Stimulated activated CD8-positive, alpha-beta memory T cell treated with anti-CD3 and anti-CD28 coated beads, Interleukin-4, amount 100 ng/mL, for 4 hours (primary cell): Measurements from ENCODE around the gene ELF2.
A peak's percentile ranks its signal among the peaks of the same experiment; 100 is the strongest.
"Not testable (repeated sequence)": the region's sequence is repeated elsewhere in the genome, so short reads cannot be mapped to it uniquely, and the experiment has no call there.

Source experiments
- DNase-seq, 2 donors: peaks; one replicate each; pipeline ENCODE4 v3.0.0-alpha.2; 2020; ENCODE audit warnings: low read depth in 2 of 2, low spot score in 1 of 2

The ELF2 gene

DNA sequence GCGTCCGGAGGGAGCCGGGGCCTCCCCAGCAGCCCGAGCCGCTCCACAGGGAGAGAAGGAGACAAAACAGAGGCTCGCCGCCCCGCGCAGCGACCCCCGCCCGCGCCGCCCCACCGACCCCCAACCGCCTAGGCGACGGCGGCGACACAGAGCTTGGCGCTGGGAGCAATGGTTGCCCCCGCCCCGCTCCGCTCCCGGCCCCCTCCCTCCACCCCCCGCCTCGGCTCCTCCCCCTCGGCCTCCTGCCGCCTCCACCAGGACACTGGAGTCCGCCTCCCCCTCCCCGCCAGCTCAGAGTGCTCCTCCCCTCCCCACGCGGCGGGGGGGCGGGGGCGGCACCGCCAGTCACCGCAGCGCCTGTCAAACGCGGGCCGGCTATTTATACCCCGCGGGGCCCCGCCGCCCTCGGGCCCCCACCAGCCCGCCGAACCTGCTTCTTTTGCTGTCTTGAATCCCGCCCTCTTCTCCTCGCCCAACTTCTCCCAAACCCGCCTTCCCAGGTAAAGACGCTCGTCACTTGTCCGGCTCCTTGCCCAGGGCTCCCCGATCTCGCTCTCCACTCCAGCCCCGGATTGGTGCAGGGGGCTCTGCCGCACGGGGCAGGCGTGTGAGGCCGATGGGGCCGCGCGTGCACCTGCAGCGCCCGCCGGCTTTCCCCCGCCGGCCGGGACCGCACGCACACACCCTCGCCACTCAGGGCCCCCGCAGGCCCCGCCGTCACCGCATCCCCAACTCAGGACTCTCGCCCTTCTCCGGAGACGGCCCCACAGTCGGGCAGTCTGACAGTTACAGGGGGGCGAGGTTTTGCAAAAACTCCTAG lies at the start of gene ELF2:
TSS of gene ELF2 (minus strand) at position 170 of the 820 bp plus-strand sequence. CDS start 39,517 bp downstream, outside the sequence.
- peak; percentile 55 to 79 for DNase-seq

DNA sequence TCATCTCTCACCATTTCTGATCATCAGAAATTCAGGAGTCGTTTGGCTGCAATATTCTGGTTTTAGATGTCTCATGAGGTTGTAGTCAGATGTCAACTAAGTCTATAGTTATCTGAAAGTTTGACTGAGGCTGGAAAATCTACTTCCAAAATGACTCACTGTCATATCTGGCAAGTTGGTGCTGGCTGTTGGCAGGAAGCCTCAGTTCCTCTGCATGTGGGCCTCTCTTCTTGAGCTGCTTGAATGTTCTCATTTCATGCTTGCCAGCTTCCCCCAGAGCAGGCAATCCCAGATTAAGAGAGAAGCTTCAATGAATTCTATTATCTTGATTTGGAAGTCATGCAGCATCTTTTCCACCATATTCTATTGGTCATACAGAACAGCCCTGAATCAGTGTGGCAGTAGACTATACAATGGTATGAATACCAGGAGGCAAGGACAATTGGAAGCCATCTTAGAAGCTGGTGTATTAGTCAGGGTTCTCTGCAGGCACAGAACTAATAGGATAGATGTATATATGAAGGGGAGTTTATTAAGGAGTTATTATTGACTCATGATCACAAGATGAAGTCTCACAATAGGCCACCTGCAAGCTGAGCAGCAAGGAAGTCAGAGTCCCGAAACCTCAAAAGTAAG lies 46.8 kb upstream of the ELF2 start:
- DNase-seq: no peak

DNA sequence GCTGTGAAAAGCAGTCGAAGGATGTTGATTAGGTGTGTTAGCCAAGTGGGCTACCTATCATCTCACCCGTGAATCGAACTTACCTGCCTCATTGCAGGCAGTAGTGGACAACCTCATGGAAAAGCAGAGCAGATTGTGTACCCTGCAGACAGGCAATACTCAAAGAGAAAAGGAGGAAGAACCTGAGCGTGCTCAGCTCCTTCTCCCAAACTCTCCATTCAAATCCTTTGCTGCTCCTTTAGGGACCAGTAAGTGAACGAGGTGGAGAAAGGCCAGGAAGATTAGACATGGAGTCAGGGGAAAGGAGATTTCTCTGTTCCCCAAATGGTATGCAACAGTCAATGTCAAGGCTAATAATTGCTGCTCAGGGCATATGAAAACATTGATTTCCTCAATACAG lies 45.2 kb upstream of the ELF2 start:
- DNase-seq: no peak

DNA sequence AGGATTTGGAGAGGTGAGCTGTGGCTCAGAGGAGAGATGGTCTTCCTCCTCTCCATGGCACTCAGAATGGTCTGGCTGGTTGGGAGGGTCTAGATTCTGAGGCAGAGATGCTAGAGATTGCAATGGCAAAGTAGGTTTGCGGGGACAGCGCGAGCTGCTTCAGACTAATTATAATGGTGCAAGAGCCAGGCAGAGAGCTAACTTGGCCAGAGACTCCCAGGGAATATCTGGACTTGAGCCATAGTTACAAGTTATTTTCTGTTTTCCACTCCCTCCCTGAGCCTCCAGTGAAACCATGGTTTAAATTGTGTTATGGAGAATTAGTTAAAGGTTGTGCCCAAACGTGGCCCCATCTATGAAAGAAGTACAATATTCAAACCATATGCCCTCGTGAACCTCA lies 44.7 kb upstream of the ELF2 start:
- DNase-seq: no peak

DNA sequence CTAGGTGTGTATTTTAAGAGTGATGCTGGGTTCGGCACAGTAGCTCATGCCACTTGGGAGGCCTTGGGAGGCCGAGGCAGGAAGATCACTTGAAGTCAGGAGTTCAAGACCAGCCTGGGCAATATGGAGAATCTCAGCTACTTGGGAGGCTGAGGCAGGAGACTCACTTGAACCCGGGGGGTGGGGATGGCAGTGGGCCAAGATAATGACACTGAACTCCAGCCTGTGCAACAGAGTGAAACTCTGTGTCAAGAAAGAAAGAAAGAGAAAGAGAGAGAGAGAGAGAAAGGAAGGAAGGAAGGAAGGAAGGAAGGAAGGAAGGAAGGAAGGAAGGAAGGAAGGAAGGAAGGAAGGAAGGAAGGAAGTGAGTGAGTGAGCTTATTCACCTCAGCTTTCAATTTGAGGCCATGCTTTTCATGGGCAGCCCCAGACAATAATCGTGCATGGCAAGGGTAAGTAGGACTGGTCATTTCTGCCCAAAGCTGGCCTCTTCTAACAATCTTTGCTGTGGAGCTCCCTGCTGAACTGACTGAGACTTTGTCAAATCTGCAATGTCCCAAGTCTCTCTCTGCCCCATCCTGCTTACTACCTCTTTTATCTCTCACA lies 42.5 kb upstream of the ELF2 start:
- DNase-seq: no peak

DNA sequence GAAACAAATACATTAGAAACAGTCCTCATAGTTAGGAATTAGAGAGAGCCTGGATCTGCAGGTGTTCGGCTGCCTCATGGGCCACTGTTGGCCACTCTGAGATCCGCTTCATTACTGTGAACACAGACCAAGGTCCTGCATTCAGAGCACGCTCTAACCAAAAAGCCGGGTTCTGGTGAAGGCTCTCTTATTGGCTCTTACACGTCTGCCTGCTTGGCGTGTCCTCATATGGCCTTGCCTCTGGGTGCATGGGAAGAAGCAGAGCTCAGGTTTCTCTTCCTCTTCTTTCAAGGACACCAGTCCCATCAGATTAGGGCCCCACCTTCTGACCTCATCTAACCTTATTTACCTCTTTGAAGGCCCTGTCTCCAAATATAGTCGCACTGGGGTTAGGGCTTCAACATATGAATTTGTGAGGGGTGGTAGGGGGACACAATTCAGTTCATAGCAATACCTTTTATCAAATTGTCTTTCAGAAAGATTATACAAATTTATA lies 37.1 kb upstream of the ELF2 start:
- DNase-seq: no peak

DNA sequence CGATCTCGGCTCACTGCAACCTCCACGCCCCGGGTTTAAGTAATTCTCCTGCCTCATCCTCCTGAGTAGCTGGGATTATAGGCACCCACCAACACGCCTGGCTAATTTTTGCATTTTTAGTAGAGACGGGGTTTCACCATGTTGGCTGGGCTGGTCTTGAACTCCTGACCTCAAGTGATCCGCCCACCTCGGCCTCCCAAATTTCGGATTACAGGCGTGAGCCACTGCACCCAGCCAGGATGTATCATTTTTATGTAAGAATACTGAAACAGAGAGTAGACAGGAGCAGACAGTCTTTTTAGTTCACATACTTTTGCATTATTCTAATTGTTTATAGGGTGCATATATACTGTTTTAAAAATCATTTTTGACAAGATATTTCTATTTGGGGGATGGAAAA lies 36.6 kb upstream of the ELF2 start:
- not testable (repeated sequence) for DNase-seq

DNA sequence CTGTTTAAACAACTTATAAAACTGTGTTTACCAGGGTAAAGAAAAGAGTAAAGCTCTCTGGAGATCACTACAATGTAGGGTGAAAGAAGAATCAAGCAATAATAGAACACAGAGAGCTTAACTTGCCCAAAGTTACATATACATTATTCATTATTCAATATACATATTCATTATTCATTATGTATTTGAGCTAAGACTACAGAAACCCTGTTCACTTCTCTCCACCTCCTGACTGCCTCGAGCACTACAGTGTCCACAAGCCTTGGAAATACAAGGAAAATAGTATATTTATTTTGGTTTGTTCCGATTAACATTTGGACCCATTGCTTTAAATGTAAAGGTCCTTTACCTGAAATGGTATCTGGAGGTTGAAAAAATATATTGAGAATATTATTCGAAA lies 35.9 kb upstream of the ELF2 start:
- no peak for DNase-seq

DNA sequence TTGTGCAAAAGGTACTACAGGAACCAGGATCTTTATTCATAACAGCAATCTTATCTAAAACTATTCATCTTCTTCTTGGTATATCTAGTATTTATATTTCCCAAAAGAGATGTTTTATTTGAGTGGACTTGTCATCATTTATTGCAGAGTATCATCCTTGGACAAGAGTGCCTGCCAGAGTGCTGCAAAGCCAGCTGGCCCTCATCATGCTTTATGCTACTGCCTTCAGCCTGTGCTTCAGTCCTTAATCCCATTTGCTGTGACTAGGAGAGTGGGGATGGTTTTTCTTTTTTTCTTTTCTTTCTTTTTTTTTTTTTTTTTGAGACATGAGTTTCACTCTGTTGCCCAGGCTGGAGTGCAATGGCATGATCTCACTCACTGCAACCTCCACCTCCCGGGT lies 33.5 kb upstream of the ELF2 start:
- DNase-seq: no peak

DNA sequence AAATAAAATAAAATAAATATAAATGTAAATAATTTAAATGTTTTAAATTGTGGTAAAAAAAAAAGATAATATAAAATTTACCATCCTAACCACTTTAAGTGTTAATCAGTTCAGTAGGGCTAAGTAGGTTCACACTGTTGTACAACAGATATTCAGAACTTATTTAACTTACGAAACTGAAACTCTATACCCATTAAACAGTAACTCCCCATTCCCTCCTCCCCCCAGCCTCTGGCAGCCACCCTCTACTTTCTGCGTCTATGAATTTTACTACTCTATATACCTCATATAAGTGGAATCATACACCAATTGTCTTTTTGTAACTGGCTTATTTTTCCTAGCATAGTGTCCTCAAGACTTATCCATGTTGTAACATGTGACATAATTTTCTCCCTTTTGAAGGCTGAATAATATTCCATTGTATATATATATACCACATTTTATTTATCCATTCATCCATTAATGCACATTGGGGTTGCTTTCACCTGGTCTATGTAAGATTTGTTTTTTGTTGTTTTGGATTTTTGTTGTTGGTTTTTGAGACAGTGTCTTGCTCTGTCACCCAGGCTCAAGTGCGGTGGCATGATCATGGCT lies 32.5 kb upstream of the ELF2 start:
- no peak for DNase-seq

DNA sequence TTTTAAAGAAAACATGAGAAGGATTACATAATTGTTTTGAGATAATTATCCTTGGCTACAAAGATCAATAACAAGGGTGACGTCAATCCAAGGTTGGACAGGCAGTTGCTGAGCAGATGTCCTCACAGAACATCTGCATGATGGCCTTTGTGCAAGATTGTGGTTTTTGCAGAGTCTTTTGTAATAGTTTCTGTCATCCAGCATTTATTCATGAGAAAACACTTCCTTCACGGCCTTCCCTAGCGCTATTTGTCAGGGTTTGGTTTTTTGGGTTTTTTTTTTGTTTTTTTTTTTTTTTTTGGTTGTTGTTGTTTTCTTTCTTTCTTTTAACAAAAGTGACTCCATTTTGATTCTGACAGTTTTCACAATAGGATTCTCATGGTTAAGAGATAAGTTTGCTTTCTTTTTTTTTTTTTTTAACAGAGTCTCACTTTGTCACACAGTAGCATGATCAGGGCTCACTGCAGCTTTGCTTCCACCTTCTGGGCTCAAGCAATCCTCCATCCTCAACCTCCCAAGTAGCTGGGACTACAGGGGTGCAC lies 31.5 kb upstream of the ELF2 start:
- no peak for DNase-seq

DNA sequence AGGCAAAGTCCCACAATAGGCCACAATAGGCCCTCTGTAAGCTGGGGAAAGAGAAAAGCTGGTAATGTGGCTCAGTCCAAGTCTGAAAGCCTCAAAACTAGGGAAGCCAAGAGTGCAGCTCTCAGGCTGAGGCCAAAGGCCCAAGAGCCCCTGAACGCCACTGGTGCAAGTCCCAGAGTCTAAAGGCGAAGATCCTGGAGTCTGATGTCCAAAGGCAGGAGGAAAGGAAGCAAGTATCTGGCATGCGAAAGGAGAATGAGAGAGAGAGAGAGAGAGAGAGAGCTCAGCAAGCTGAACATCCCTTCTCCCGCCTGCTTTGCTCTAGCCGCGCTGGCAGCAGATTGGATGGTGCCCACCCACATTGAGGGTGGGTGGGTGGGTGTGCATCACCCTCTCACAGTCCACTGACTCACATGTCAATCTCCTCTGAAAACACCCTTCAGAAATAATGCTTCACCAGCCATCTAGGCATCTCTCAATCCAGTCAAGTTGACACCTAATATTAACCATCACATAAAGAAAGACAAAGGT lies 30.9 kb upstream of the ELF2 start:
- no peak for DNase-seq

DNA sequence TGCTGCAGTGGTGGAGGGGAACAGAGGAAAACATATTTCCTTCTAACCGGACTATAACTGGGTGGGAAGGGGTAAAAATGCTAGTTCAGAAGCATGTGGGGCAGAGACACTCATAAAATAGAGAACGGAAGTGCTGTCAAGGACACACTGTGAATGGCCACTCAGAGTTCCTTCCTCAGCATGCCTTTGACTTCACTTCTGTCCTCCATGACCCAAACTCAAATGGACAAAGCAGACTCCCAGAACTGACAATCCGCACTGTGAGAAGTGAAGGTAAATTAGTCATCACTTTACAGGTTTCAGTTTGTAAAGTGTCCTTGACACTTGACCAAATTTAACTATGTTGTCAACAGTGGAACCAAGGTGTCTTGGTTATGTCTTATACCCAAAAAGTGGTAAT lies 30.2 kb upstream of the ELF2 start:
- no peak for DNase-seq

DNA sequence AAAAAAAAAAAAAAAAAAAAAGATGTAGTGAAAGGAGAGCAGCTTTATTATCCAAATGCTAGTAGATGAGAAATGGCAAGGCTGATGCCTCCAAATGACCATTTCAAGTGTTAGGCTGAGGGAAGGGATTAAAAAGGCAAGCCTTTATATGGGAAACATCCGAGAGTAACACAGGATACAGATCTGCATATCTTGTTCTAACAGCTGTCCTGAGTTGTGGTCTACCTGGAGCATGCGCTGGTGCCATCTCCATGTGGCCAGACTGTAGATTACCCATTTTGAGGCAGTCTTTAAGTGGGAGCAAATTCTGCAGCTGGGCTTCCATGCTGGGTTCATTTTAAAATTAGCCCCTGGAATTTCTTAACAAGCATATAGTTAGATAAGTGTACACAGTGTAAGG lies 26.0 kb upstream of the ELF2 start:
- DNase-seq: no peak

DNA sequence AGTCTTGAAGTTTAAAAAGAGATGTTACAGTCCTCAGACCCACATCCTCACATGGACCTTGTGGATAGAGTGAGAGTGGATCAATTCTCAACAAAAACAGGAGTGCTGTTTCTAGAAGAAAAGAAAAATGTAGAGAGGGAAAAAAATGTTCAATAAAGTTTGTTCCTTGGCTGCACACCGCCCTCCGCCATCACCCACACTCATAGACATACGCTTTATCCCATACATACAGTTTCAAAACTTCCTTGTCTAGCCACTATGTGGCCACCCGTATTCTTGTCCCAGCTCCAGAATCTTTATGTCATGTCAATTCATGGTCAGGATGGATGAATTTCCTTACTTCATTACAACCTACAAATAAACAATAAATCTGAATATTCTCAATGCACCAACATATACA lies 23.5 kb upstream of the ELF2 start:
- no peak for DNase-seq

DNA sequence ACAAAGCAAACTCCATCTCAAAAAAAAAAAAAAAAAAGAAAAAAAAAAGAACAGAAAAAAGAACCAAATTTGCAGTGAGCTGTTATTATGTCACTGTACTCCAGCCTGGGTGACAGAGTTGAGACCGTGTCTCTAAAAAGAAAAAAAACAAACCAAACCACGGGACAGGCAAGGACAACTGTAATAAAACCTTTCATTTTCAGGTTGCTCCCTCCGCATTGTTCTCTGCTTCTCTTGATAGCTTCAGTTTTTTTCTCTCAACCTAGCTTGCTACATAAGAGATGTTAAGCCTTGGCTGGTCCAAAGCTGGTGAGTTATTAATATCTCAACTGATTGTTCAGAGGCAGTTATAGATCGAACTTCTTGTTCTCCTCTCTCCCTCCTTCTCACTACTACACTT lies 23.1 kb upstream of the ELF2 start:
- no peak for DNase-seq

DNA sequence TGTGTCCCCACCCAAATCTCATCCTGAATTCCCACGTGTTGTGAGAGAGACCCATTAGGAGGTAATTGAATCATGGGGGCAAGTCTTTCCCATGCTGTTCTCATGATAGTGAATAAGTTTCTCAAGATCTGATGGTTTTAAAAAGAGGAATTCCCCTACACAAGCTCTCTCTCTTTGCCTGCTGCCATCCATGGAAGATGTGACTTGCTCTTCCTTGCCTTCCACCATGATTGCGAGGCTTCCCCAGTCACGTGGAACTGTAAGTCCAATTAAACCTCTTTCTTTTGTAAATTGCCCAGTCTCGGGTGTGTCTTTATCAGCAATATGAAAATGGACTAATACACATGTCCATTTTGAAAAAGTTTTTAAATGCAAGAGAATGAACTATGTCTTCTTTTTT lies 20.2 kb upstream of the ELF2 start:
- not testable (repeated sequence) for DNase-seq

DNA sequence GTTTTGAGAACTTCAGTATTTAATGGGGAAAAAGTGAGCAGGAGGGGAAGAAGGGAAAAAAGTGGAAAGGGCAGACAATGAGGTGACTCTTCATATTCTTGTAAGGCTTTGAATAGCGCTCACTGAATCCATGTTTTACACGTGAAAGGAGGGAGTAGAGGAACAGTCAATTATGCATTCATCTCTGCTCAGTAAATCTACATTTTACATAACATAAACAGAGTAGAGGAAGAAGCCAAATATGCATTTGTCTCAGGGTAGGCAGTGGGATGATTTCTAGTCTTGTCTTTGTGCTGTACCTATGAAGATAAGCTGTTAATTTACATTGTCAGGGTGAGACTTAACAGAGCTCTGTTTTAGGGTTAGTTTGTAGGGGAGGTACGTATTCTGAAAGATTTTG lies 19.4 kb upstream of the ELF2 start:
- DNase-seq: no peak

DNA sequence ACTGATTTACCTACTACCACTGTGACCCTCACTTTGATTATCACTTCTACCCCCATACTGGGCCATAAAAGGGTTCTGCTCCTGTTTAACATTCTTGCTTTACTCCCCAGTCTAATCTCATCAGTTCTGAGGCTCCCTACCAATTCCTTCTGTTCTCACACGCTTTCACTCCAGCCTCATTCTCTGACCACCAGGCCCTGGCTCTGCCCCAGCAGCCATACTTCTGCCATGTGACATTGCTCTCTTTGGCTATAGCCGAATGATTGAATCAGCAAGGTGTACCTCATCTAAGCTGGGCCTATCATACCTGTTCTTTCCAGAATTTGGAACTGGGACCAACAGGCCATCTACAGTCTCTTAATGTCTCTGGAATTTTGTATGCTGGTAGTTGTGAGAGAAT lies 14.4 kb upstream of the ELF2 start:
- no peak for DNase-seq

DNA sequence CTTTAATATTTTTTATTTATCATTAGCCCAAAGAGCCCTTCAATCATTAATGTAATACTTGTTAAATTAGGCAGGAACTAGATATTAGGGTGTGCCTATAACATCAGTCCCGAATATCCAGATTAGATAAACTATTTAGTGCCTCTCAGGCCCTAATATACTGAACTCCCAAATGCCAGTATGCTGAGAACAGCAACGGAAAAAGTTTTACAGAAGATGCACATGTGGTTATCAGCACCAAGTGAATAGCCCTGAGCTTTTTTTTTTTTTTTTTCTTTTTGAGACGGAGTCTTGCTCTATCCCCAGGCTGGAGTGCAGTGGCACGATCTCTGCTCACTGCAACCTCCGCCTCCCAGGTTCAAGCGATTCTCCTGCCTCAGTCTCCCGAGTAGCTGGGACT lies 13.0 kb upstream of the ELF2 start:
- DNase-seq: no peak

DNA sequence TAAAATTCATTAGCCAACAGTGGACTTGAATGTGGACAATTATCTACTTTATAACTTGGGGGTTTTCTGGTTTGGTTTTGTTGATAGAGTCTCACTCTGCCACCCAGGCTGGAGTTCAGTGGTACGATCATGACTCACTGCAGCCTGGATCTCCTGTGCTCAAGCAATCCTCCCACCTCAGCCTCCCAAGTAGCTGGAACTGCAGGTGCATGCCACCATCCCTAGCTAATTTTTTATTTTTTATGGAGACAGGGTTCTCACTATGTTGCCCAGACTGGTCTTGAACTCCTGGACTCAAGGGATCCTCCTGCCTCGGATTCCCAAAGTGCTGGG lies 12.4 kb upstream of the ELF2 start:
- no peak for DNase-seq
